K562 (cell line): ENCODE data around the gene CHCHD10. TPM values are rescaled to one million over a fixed set of nuclear protein-coding genes. Genes with fewer than 3 reads are reported as not detected.

ENCODE experiments used
- DIDO1 ChIP-seq: fragments of 450-650 bp; IDR thresholded peaks from 2 replicates; pipeline ENCODE4 v1.6.1; 2016; ENCODE audit warnings: low read depth, missing biosample characterization, missing genetic modification characterization
- FOXK2 ChIP-seq, 2 experiments: fragments of 450-650 bp; IDR thresholded peaks in 1 of 2; conservative IDR thresholded peaks in 1 of 2; 2 replicates each; pipeline ENCODE4 v1.6.1; 2016; ENCODE audit warnings: low read depth in 2 of 2, mild to moderate bottlenecking in 1 of 2
- GTF2A2 ChIP-seq: IDR thresholded peaks from 2 replicates; pipeline ENCODE4 v1.6.1; 2016; ENCODE audit warnings: mild to moderate bottlenecking, missing genetic modification characterization, missing compliant biosample characterization
- HDGF ChIP-seq: fragments of 450-650 bp; IDR thresholded peaks from 2 replicates; pipeline ENCODE4 v1.6.1; 2016
- KLF13 ChIP-seq: fragments of 450-650 bp; IDR thresholded peaks from 2 replicates; pipeline ENCODE4 v1.6.1; 2016; ENCODE audit warnings: missing genetic modification characterization, low read depth, mild to moderate bottlenecking, missing compliant biosample characterization, moderate library complexity, borderline replicate concordance
- MTA2 ChIP-seq: fragments of 450-650 bp; IDR thresholded peaks from 2 replicates; pipeline ENCODE4 v1.6.1; 2016; ENCODE audit warnings: low read depth
- NUFIP1 ChIP-seq: fragments of 450-650 bp; IDR thresholded peaks from 2 replicates; pipeline ENCODE4 v1.6.1; 2018; ENCODE audit not compliant: partially characterized antibody
- SMAD3 ChIP-seq: fragments of 450-650 bp; formaldehyde crosslinking; conservative IDR thresholded peaks from 2 replicates; pipeline ENCODE4 v1.4.0; 2020; ENCODE audit warnings: mild to moderate bottlenecking
- polyA plus RNA-seq, 8 experiments: library from polyadenylated mRNA; depleted of rRNA in 4 of 8; stranded (reverse) in 5 of 8; unstranded in 3 of 8; fragments of >200 nt; fragmentation: Nextera tagmentation in 2 of 8; fragmentation: Illumina TruSeq in 1 of 8; extraction: Ambion mirVana in 2 of 8; extraction: Trizol in 1 of 8; gene quantifications; 2 replicates each; pipeline versions ENCODE4 v1.2.1 to v1.2.3, GENCODE V29; 2011 to 2014; ENCODE audit warnings: inconsistent platforms in 1 of 8, missing spikeins in 1 of 8
- total RNA-seq, 7 experiments: library from RNA; depleted of rRNA in 6 of 7; stranded (reverse); fragments of >200 nt in 6 of 7; fragmentation: Illumina TruSeq in 2 of 7; extraction: Trizol in 2 of 7; gene quantifications; 2 replicates each; pipeline versions ENCODE4 v1.2.1 to v1.2.3, GENCODE V29; 2011 to 2021; ENCODE audit warnings: low replicate concordance in 1 of 7
- TF ChIP-seq, protein P1 (sequence below), 2 experiments: fragments of 450-650 bp; formaldehyde crosslinking in 1 of 2; IDR thresholded peaks; 2 replicates each; pipeline versions ENCODE4 v1.4.0 to v1.6.1; 2014 to 2020; ENCODE audit warnings: mild to moderate bottlenecking in 2 of 2, borderline replicate concordance in 1 of 2, low read depth in 1 of 2
- TF ChIP-seq, protein P2 (sequence below): fragments of 450-650 bp; formaldehyde crosslinking; IDR thresholded peaks from 2 replicates; pipeline ENCODE4 v1.4.0; 2022; ENCODE audit warnings: missing genetic modification characterization

CHCHD10 gene
- total and polyA plus RNA-seq, 9 of the 15 experiments (the other 6 are each of a cell fraction or from before 2014, with no cell fraction given), result 15.2 to 292 (median 102) TPM

DNA sequence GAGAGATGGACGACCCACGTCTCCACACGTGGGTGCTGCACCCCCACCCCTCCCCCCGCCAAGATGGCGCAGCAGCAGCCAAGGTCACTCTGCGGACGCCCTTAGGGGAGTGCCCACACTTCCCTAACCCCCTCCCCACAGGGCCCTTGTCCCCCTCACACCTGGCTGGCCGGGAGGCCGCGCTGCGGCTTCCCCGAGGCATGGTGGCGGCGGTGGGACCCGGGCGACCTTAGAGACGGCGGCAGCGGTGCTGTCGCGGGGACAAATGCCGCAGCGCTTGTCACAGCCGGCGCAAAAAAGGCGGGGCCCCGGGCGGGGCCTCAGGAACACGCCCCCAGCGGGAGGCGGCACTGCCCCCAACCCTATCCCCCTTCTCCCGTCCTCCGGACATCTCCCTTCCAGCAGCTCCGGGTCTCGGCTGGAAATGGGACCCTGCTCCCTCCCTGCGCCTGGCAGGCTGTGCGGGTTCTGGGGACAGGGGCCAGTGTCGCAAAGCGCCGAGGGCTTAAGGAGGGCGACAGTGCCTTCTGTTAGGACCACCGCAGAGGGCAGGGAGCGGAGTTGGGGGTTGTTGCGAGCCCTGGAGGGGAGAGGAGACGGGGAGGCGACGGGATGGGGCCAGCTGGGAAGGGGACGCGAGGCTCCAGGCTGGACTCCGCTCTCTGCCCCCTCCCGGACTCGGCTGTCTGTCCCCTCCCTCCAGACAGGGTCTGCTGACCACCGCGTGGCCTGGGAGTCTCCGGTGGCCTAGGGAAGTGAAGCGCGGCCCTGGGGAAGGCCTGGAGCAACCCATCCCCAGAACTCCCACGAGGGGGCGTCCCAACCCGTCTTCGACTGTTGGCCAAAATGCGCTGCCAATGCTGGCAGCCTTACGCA is at the start of gene CHCHD10 (continued):
- TF ChIP-seq HDGF (peak; percentile 65; the same call in 1 of the 2 replicates), MTA2 (no peak), KLF13 (no peak), SMAD3 (CRISPR knock-in tag) (peak; percentile 75), NUFIP1 (no peak), GTF2A2 (tag) (0 out of 2 replicates have a peak, but pooled peaks have one; percentile 29), FOXK2 (conservative IDR thresholded peaks at IDR 0.05 in 1 of 2, IDR thresholded peaks at IDR 0.05 in 1 of 2; ENCODE audit: low read depth in 2 of 2) (0 out of 4 replicates have a peak, but pooled peaks of 1 of the 2 experiments have one; percentile 10), DIDO1 (tag) (no peak)
- TF ChIP-seq, protein P1, sequence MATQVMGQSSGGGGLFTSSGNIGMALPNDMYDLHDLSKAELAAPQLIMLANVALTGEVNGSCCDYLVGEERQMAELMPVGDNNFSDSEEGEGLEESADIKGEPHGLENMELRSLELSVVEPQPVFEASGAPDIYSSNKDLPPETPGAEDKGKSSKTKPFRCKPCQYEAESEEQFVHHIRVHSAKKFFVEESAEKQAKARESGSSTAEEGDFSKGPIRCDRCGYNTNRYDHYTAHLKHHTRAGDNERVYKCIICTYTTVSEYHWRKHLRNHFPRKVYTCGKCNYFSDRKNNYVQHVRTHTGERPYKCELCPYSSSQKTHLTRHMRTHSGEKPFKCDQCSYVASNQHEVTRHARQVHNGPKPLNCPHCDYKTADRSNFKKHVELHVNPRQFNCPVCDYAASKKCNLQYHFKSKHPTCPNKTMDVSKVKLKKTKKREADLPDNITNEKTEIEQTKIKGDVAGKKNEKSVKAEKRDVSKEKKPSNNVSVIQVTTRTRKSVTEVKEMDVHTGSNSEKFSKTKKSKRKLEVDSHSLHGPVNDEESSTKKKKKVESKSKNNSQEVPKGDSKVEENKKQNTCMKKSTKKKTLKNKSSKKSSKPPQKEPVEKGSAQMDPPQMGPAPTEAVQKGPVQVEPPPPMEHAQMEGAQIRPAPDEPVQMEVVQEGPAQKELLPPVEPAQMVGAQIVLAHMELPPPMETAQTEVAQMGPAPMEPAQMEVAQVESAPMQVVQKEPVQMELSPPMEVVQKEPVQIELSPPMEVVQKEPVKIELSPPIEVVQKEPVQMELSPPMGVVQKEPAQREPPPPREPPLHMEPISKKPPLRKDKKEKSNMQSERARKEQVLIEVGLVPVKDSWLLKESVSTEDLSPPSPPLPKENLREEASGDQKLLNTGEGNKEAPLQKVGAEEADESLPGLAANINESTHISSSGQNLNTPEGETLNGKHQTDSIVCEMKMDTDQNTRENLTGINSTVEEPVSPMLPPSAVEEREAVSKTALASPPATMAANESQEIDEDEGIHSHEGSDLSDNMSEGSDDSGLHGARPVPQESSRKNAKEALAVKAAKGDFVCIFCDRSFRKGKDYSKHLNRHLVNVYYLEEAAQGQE (IDR thresholded peaks at IDR 0.05; ENCODE audit: borderline replicate concordance), result peak; percentile 50; the same call in 1 of the 2 replicates
- TF ChIP-seq, protein P1 (CRISPR knock-in tag; IDR thresholded peaks at IDR 0.05; ENCODE audit: low read depth), result no peak; the same call in 1 of the 2 replicates
- TF ChIP-seq, protein P2, sequence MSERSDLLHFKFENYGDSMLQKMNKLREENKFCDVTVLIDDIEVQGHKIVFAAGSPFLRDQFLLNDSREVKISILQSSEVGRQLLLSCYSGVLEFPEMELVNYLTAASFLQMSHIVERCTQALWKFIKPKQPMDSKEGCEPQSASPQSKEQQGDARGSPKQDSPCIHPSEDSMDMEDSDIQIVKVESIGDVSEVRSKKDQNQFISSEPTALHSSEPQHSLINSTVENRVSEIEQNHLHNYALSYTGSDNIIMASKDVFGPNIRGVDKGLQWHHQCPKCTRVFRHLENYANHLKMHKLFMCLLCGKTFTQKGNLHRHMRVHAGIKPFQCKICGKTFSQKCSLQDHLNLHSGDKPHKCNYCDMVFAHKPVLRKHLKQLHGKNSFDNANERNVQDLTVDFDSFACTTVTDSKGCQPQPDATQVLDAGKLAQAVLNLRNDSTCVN (CRISPR knock-in tag), result peak; percentile 50; the same call in 1 of the 2 replicates
